Erythroblast (primary cell): ENCODE results near the gene CELA1.

Experiments
- DNase-seq, 2 experiments: peaks; one replicate each; lab custom pipeline; 2025; lab: John Stamatoyannopoulos, UW
- GATA1 ChIP-seq: IDR thresholded peaks from 2 replicates; pipeline ENCODE4 v1.6.1; 2011; ENCODE audit warnings: low read depth, mild to moderate bottlenecking, control low read depth, low read length, moderate library complexity
- POLR2A ChIP-seq: IDR thresholded peaks from 2 replicates; pipeline ENCODE4 v1.6.1; 2011; ENCODE audit warnings: mild to moderate bottlenecking, low read length

CELA1 gene

GRCh38 chr12:51285843-51286242 is 60.6 kb downstream of the CELA1 start:
- DNase-seq: no peak
- TF ChIP-seq POLR2A: no peak
- TF ChIP-seq GATA1: no peak

- TF ChIP-seq POLR2A (no peak), GATA1 (no peak)
- DNase-seq: no peak
These were observed 65.1 kb downstream of the CELA1 start for GRCh38 chr12:51281202-51281924.
